DMS153 (cell line): ENCODE measurements around the gene PLCG2.
"Not testable (repeated sequence)": the region's sequence is repeated elsewhere in the genome, so short reads cannot be mapped to it uniquely, and the experiment has no call there.

Experiments
- DNase-seq: peaks from one replicate; lab custom pipeline; 2025; lab: John Stamatoyannopoulos, UW

PLCG2 gene

GRCh38 chr16:81754858-81755257 lies 24.2 kb upstream of the PLCG2 start:
- DNase-seq = no peak

- DNase-seq = no peak
These were observed 23.0 kb upstream of the PLCG2 start for GRCh38 chr16:81755915-81756614.

- no peak for DNase-seq
These were observed 22.3 kb upstream of the PLCG2 start for GRCh38 chr16:81756615-81757356.

- DNase-seq = no peak
These were observed 20.7 kb upstream of the PLCG2 start for GRCh38 chr16:81758376-81758775.

- DNase-seq = not testable (repeated sequence)
These were observed 16.8 kb upstream of the PLCG2 start for GRCh38 chr16:81762322-81762721.

GRCh38 chr16:81765111-81765919 lies 13.8 kb upstream of the PLCG2 start:
- no peak for DNase-seq

GRCh38 chr16:81765969-81766368 lies 13.1 kb upstream of the PLCG2 start:
- DNase-seq = peak; percentile 47

- peak; percentile 90 for DNase-seq
These were observed 11.0 kb upstream of the PLCG2 start for GRCh38 chr16:81767987-81768592.

- no peak for DNase-seq
These were observed 9.1 kb upstream of the PLCG2 start for GRCh38 chr16:81770008-81770407.

GRCh38 chr16:81774348-81774747 lies 4.7 kb upstream of the PLCG2 start:
- DNase-seq = no peak

GRCh38 chr16:81775570-81775969 lies 3.5 kb upstream of the PLCG2 start:
- DNase-seq = no peak

- DNase-seq = no peak
These were observed 860 bp upstream of the PLCG2 start for GRCh38 chr16:81778231-81778630.

- DNase-seq = no peak
These were observed 637 bp downstream of the PLCG2 start for GRCh38 chr16:81779536-81780320.

- no peak for DNase-seq
These were observed 1.3 kb downstream of the PLCG2 start for GRCh38 chr16:81780350-81780749.

- DNase-seq = no peak
These were observed 3.1 kb downstream of the PLCG2 start for GRCh38 chr16:81782236-81782635.

- no peak for DNase-seq
These were observed 5.1 kb downstream of the PLCG2 start for GRCh38 chr16:81784072-81784795.

- DNase-seq = no peak
These were observed 6.2 kb downstream of the PLCG2 start for GRCh38 chr16:81785138-81785924.

GRCh38 chr16:81786321-81786720 lies 7.2 kb downstream of the PLCG2 start:
- DNase-seq = no peak

- no peak for DNase-seq
These were observed 7.8 kb downstream of the PLCG2 start for GRCh38 chr16:81786868-81787267.

- DNase-seq = no peak
These were observed 8.6 kb downstream of the PLCG2 start for GRCh38 chr16:81787659-81788058.
